Stimulated activated memory B cell treated with anti-CD40 and anti-IgM and Interleukin-4, amounts not matched to agents 10 μg/mL and 1 μg/mL and 100 μg/mL, for 72 hours (primary cell): ENCODE measurements around the gene ANKRD11.
"Not testable (repeated sequence)": the region's sequence is repeated elsewhere in the genome, so short reads cannot be mapped to it uniquely, and the experiment has no call there.

Experiments
- ATAC-seq: fragments of 150-1000 bp; cut with Tn5 transposase; 2 replicates; pipeline ENCODE4 v1.10.0; 2021
- H3K27ac Mint-ChIP-seq: one replicate; pipeline ENCODE4 v1.8.0; 2022; ENCODE audit warnings: mild to moderate bottlenecking, mixed read lengths
- H3K27me3 Mint-ChIP-seq: one replicate; pipeline ENCODE4 v1.8.0; 2022; ENCODE audit warnings: mixed read lengths
- H3K36me3 Mint-ChIP-seq: one replicate; pipeline ENCODE4 v1.8.0; 2022; ENCODE audit warnings: mixed read lengths
- H3K4me1 Mint-ChIP-seq: one replicate; pipeline ENCODE4 v1.8.0; 2022; ENCODE audit warnings: mixed read lengths
- H3K4me3 Mint-ChIP-seq: one replicate; pipeline ENCODE4 v1.8.0; 2022; ENCODE audit warnings: mild to moderate bottlenecking, moderate library complexity, mixed read lengths
- H3K9me3 Mint-ChIP-seq: one replicate; pipeline ENCODE4 v1.8.0; 2022; ENCODE audit warnings: mixed read lengths

Gene ANKRD11

DNA sequence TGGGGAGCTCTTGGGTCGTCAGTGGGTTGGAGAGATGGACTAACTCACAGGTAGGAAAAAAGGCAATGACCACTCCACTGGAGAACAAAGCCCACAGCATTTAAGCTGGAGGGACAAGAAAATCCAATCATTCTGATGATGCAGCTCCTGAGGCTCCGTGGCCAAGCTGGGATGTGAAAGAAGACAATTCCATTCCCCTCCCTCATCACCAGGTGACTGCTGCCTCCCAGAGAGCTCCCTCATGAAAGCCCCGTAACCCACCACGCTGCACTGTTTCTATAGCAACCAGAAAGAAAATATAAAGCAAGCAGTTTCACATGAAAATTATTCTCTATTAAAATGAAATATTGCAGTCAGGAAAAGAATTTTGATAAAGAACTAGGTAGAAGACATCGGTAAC lies 15.2 kb downstream of the ANKRD11 start:
- Mint-ChIP-seq H3K27ac (no peak overlapping the region), H3K27me3 (no peaks in the 10 kb centered on the region), H3K4me3 (no peak overlapping the region), H3K4me1 (peaks cover 87% of the 10 kb centered on the region), H3K36me3 (peaks cover 23% of the 10 kb centered on the region), H3K9me3 (no peaks in the 10 kb centered on the region)
- ATAC-seq, result no peak

DNA sequence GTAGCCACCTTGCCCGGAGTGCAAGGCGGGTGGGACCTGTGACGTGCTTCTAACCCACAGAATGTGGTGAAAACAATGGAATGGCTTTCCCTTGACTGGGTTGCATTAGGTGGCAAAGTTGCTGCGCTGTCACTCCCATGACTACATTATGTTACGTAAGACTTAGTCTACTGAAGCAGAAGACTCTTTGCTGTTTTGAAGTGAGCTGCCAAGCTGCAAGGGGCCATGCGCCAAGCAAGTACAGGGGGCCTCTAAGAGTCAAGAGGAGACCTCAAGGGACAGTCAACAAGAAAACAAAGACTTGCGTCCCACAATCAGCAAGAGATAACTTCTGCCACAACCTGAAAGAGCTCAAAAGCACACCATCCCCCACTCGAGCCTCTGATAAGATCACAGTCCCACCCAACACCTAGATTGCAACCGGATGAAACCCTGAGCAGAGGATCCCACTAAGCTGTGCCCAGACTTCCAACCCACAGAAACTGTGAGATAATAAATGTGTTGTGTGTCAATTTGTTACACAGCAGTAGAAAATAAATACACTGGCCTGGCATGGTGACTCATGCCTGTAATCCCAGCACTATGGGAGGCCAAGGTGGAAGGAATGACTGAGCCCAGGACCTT lies 16.5 kb downstream of the ANKRD11 start:
- no peaks in the 10 kb centered on the region for H3K27me3 Mint-ChIP-seq
- H3K4me1 Mint-ChIP-seq, result peaks cover 84% of the 10 kb centered on the region
- H3K4me3 Mint-ChIP-seq, result no peak overlapping the region
- ATAC-seq, result no peak
- no peaks in the 10 kb centered on the region for H3K9me3 Mint-ChIP-seq
- peaks cover 21% of the 10 kb centered on the region for H3K36me3 Mint-ChIP-seq
- no peak overlapping the region for H3K27ac Mint-ChIP-seq

DNA sequence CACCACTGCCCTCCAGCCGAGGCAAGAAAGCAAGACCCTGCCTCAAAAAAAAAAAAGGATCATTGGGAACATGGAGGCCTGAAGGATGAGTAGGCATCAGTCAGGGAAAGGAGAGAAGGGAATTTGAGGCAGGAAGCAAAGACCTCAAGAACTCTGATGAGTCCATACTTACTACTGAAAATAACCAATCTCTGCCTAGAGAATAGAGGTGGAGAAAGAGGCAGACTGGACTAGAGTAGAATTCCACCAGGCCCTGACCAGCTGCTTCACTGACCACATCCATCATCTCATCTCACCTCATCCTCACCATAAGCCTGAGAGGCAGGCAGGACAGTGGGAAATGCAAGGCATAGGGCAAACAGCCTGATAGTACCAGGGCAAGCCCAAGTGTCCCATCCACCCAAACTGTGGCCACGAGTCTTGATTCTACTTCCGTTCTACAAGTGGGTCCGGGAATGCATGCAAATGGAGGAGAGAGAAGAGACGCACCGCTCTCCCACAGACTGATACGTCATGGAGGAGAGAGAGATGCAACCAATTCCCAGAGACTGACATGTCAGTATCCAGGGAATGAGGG lies 17.1 kb downstream of the ANKRD11 start:
- ATAC-seq, result no peak
- Mint-ChIP-seq H3K9me3 (no peaks in the 10 kb centered on the region), H3K36me3 (peaks cover 19% of the 10 kb centered on the region), H3K4me1 (peaks cover 77% of the 10 kb centered on the region), H3K27ac (no peak overlapping the region), H3K27me3 (no peaks in the 10 kb centered on the region), H3K4me3 (no peak overlapping the region)

DNA sequence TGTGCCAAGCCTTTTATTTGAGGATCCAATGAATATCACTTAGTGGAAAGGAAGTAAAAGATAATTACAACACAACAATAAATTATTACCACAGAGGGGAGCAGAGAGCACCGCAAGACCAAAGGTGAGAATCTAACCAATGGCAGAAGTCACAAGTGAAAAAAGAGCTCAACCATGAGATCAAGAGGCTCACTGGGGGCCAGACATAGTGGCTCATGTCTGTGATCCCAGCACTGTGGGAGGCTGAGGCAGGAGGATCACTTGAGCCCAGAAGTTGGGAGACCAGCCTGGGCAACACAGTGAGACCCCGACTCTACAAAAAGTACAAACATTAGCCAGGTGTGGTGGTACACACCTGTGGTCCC lies 17.7 kb downstream of the ANKRD11 start:
- no peak overlapping the region for H3K27ac Mint-ChIP-seq

DNA sequence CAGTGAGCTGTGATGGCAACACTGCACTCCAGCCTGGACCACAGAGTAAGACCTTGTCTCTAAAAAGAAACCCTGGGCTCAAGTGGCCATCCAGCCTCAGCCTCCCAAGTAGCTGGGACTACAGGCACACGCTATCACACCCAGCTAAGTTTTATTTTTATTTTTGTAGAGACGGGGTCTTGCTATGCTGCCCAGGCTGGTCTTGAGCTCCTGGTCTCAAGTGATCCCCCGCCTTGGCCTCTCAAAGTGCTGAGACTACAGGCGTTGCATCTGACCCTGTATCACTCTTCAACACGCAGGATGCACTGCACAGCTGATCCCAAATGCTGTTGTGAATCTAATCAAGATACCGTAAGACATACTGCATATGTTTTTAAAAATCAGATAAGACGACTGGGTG lies 23.0 kb downstream of the ANKRD11 start:
- peaks cover 31% of the 10 kb centered on the region for H3K36me3 Mint-ChIP-seq
- no peaks in the 10 kb centered on the region for H3K9me3 Mint-ChIP-seq
- H3K4me1 Mint-ChIP-seq, result peaks cover 45% of the 10 kb centered on the region
- no peaks in the 10 kb centered on the region for H3K27me3 Mint-ChIP-seq
- H3K27ac Mint-ChIP-seq, result no peak overlapping the region
- no peak for ATAC-seq
- no peak overlapping the region for H3K4me3 Mint-ChIP-seq

More for the DNA sequence above, 17.7 kb downstream of the ANKRD11 start:
- Mint-ChIP-seq H3K4me3 (no peak overlapping the region), H3K4me1 (peaks cover 72% of the 10 kb centered on the region), H3K36me3 (peaks cover 19% of the 10 kb centered on the region), H3K27me3 (no peaks in the 10 kb centered on the region), H3K9me3 (no peaks in the 10 kb centered on the region)
- no peak for ATAC-seq

DNA sequence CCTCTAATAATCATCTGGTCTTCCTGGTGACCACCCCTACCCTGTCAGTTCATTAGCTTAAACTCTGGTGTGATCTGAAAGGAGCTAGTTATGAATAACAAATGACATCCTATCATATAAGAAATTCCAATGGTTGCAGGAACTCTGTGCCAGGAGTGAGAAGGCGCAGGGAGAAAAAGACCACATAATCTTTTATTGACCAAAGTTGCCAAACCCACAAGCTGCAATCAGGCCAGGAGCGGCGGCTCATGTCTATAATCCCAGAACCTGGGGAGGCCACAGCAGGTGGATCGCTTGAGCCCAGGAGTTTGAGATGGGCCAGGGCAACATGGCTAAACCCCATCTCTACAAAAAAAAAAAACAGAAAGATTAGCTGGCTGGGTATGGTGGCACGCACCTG lies 23.4 kb downstream of the ANKRD11 start:
- peaks cover 34% of the 10 kb centered on the region for H3K36me3 Mint-ChIP-seq
- H3K27ac Mint-ChIP-seq, result no peak overlapping the region
- no peaks in the 10 kb centered on the region for H3K9me3 Mint-ChIP-seq
- no peak for ATAC-seq
- H3K27me3 Mint-ChIP-seq, result no peaks in the 10 kb centered on the region
- no peak overlapping the region for H3K4me3 Mint-ChIP-seq
- peaks cover 44% of the 10 kb centered on the region for H3K4me1 Mint-ChIP-seq

DNA sequence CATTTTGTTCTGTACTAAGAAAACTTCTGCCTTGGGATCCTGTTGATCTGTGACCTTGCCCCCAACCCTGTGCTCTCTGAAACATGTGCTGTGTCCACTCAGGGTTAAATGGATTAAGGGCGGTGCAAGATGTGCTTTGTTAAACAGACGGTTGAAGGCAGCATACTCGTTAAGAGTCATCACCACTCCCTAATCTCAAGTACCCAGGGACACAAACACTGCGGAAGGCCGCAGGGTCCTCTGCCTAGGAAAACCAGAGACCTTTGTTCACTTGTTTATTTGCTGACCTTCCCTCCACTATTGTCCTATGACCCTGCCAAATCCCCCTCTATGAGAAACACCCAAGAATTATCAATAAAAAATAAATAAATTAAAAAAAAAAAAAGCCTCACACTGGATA lies 27.0 kb downstream of the ANKRD11 start:
- H3K9me3 Mint-ChIP-seq, H3K4me3 Mint-ChIP-seq, H3K27ac Mint-ChIP-seq, ATAC-seq, H3K27me3 Mint-ChIP-seq: not testable (repeated sequence)
- Mint-ChIP-seq H3K36me3 (peaks cover 37% of the 10 kb centered on the region), H3K4me1 (peaks cover 52% of the 10 kb centered on the region)

DNA sequence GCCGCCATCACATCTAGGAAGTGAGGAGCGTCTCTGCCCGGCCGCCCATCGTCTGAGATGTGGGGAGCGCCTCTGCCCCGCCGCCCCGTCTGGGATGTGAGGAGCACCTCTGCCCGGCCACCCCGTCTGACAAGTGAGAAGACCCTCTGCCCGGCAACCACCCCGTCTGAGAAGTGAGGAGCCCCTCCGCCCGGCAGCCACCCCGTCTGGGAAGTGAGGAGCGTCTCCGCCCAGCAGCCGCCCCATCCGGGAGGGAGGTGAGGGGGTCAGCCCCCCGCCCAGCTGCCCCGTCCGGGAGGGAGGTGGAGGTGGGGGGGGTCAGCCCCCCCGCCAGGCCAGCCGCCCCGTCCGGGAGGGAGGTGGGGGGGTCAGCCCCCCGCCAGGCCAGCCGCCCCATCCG lies 27.7 kb downstream of the ANKRD11 start:
- H3K27me3 Mint-ChIP-seq, H3K4me3 Mint-ChIP-seq, H3K9me3 Mint-ChIP-seq, H3K27ac Mint-ChIP-seq, ATAC-seq: not testable (repeated sequence)
- peaks cover 52% of the 10 kb centered on the region for H3K4me1 Mint-ChIP-seq
- peaks cover 37% of the 10 kb centered on the region for H3K36me3 Mint-ChIP-seq

DNA sequence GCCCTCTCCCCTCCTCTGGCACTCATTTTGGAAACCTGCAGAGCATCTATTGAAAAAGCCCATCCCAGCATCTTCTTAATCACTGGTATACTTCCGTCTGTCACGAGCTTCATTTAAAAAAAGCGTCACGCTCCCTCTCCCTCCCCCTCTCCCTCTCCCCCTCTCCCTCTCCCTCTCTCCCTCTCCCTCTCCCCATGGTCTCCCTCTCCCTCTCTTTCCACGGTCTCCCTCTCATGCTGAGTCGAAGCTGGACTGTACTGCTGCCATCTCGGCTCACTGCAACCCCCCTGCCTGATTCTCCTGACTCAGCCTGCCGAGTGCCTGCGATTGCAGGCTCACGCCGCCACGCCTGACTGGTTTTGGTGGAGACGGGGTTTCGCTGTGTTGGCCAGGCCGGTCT lies 28.5 kb downstream of the ANKRD11 start:
- not testable (repeated sequence) for ATAC-seq, H3K27me3 Mint-ChIP-seq, H3K9me3 Mint-ChIP-seq, H3K4me3 Mint-ChIP-seq, H3K27ac Mint-ChIP-seq
- peaks cover 52% of the 10 kb centered on the region for H3K4me1 Mint-ChIP-seq
- H3K36me3 Mint-ChIP-seq, result peaks cover 35% of the 10 kb centered on the region

DNA sequence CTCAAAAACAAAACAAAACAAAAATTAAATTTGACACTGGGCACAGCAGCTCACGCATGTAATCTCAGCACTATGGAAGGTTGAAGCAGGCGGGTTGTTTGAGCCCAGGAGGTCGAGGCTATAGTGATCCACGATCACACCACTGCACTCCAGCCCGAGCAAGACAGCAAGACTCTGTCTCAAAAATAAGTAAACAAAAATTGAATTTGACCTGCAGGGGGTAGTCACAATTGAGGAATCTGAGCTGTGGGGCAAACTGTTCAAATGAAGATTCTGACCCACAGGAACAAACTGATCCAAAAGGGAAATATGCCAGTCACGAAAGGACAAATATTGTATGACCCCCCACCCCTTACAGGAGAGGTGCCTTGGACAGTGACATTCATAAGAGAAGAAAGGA lies 29.8 kb downstream of the ANKRD11 start:
- Mint-ChIP-seq H3K27ac (no peak overlapping the region), H3K9me3 (no peaks in the 10 kb centered on the region), H3K4me1 (peaks cover 51% of the 10 kb centered on the region), H3K36me3 (peaks cover 29% of the 10 kb centered on the region), H3K27me3 (no peaks in the 10 kb centered on the region), H3K4me3 (no peak overlapping the region)
- no peak for ATAC-seq

DNA sequence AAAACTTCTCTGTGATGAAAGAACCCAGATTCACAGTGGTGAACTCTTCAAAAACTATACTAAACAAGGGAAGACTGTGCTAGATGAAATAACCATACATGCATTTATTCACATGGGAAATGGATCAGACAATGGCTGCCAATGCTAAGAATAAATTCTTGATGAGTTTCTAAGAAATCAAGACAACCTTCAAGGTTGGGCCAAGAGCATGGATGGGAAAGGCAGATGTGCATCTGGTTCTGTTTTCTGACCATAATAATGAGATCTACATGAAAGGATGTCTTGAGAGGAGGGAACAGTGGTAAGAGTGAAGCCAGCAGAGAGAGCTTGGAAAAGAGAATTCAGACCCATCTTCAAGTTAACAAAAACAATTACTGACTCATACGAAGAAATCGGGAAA lies 31.4 kb downstream of the ANKRD11 start:
- Mint-ChIP-seq H3K4me3 (no peak overlapping the region), H3K36me3 (peaks cover 26% of the 10 kb centered on the region), H3K4me1 (peaks cover 45% of the 10 kb centered on the region), H3K27me3 (no peaks in the 10 kb centered on the region), H3K9me3 (no peaks in the 10 kb centered on the region), H3K27ac (no peak overlapping the region)
- ATAC-seq, result no peak

DNA sequence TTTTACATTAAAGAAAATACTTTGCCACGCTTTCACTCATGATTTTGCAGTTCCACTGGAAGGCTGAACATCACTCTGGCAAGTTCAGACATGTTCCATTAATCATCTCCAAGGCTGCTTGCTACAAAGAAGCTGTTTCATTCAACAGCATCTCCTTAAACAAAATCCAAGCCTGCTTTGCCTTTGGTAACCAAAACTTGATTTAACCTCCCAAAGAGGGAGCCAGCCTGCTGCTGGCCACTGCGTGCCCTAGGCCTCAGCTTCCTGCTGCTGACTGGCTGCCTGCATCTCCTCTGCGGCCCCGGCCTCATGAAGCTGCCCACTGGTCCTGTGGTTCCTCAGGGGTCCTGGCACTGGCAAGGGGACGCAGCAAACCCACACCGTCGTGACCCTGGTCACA lies 31.8 kb downstream of the ANKRD11 start:
- no peak for ATAC-seq
- no peak overlapping the region for H3K27ac Mint-ChIP-seq
- H3K4me3 Mint-ChIP-seq, result no peak overlapping the region
- H3K36me3 Mint-ChIP-seq, result peaks cover 26% of the 10 kb centered on the region
- peaks cover 48% of the 10 kb centered on the region for H3K4me1 Mint-ChIP-seq
- no peaks in the 10 kb centered on the region for H3K27me3 Mint-ChIP-seq
- H3K9me3 Mint-ChIP-seq, result no peaks in the 10 kb centered on the region

DNA sequence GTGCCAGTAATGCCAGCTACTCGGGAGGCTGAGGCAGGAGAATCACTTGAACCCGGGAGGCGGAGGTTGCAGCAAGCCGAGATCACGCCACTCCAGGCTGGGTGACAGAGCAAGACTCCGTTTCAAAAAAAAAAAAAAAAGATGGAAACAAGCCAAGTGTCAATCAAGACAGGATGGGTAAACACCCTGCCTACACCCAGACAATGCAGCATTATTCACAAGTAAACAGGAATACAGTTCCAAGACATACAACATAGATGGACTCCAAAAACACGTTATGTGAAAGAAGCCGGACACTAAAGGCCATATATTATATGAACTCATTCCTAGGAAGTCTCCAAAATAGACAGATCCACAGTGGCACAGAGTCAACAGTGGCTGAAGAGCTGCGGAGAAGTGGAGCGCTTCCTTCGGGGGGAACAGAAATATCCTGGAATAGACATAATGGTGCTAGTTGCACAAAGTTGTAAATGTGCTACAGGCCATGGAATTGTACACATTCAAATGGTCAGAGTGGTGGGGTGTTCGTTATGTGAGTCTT lies 33.9 kb downstream of the ANKRD11 start:
- Mint-ChIP-seq H3K4me1 (peaks cover 48% of the 10 kb centered on the region), H3K27ac (no peak overlapping the region), H3K36me3 (peaks cover 19% of the 10 kb centered on the region), H3K4me3 (no peak overlapping the region), H3K9me3 (no peaks in the 10 kb centered on the region), H3K27me3 (no peaks in the 10 kb centered on the region)
- ATAC-seq, result no peak

DNA sequence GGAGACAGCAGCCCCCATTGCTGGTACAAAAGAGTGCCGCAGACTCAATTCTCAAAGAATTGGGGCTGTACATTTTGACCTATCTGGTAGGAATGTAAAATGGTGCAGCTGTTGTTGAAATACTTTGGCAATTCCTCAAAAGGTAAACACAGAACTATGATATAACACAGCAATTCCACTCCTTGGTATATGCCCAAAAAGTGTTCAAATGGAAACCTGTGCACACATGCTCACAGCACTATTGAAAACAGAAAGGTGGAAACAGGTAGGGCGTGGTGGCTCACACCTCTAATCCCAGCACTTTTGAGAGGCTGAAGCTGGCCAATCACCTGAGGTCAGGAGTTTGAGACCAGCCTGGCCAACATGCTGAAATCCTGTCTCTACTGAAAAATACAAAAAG lies 34.7 kb downstream of the ANKRD11 start:
- H3K4me3 Mint-ChIP-seq, result no peak overlapping the region
- H3K9me3 Mint-ChIP-seq, result no peaks in the 10 kb centered on the region
- ATAC-seq, result no peak
- H3K27ac Mint-ChIP-seq, result no peak overlapping the region
- H3K27me3 Mint-ChIP-seq, result no peaks in the 10 kb centered on the region
- H3K4me1 Mint-ChIP-seq, result peaks cover 43% of the 10 kb centered on the region
- H3K36me3 Mint-ChIP-seq, result peaks cover 12% of the 10 kb centered on the region

DNA sequence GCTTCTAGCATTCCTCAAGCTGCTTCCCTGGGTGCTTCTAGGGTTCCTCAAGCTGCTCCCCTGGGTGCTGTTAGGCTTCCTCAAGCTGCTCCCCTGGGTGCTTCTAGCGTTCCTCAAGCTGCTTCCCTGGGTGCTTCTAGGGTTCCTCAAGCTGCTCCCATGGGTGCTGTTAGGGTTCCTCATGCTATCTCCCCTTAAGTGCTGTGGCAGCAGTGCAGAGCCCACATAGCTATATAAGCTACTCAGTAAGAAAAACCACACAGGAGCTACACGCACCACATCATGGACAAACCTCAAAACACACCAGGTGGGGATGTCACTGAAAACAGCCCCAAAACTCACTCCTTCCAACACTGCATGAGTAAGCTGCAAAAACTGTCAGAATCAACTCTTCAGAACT lies 35.2 kb downstream of the ANKRD11 start:
- H3K27me3 Mint-ChIP-seq, result no peaks in the 10 kb centered on the region
- H3K27ac Mint-ChIP-seq, result no peak overlapping the region
- H3K36me3 Mint-ChIP-seq, result peaks cover 10% of the 10 kb centered on the region
- ATAC-seq, result no peak
- no peaks in the 10 kb centered on the region for H3K9me3 Mint-ChIP-seq
- peaks cover 45% of the 10 kb centered on the region for H3K4me1 Mint-ChIP-seq
- no peak overlapping the region for H3K4me3 Mint-ChIP-seq

DNA sequence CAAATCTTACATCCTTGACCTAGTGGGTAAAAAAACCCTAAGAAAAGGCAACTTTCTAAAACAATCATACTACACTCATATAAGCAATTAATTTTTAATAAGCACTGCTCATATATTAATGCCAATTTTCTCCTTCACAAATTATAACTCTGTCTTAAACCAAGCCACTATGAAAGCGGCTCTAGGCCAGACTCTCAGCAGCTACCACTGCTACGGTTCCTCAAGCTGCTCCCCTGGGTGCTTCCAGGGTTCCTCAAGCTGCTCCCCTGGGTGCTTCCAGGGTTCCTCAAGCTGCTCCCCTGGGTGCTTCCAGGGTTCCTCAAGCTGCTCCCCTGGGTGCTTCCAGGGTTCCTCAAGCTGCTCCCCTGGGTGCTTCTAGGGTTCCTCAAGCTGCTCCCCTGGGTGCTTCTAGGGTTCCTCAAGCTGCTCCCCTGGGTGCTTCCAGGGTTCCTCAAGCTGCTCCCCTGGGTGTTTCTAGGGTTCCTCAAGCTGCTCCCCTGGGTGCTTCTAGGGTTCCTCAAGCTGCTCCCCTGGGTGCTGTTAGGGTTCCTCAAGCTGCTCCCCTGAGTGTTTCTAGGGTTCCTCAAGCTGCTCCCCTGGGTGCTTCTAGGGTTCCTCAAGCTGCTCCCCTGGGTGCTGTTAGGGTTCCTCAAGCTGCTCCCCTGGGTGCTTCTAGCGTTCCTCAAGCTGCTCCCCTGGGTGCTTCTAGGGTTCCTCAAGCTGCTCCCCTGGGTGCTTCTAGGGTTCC lies 35.8 kb downstream of the ANKRD11 start:
- H3K27ac Mint-ChIP-seq, H3K9me3 Mint-ChIP-seq, H3K27me3 Mint-ChIP-seq, H3K4me3 Mint-ChIP-seq, ATAC-seq: not testable (repeated sequence)
- H3K4me1 Mint-ChIP-seq, result peaks cover 51% of the 10 kb centered on the region
- peaks cover 10% of the 10 kb centered on the region for H3K36me3 Mint-ChIP-seq
